ENCODE data around the gene NARF.

GRCh38 chr17:82503728-82504308 lies 45.3 kb downstream of the NARF start:
- TF ChIP-seq CTCF (IDR thresholded peaks at IDR 0.05; ENCODE audit: extremely low read depth in 1 of 2, insufficient read depth in 1 of 2, low read depth in 1 of 2, low read length in 2 of 2) (no peak), JUN (IDR thresholded peaks at IDR 0.05; ENCODE audit: borderline replicate concordance, insufficient read depth, insufficient read length, low read depth) (no peak), POLR2AphosphoS5 (IDR thresholded peaks at IDR 0.05; ENCODE audit: insufficient read depth, low read depth, low read length) (no peak), POLR2A (IDR thresholded peaks at IDR 0.05; ENCODE audit: low read depth, low read length) (no peak), EZH2 (IDR thresholded peaks at IDR 0.05; ENCODE audit: borderline replicate concordance, low read depth, low read length, severe bottlenecking) (no peak), FOS (IDR thresholded peaks at IDR 0.05; ENCODE audit: borderline replicate concordance, insufficient read depth, low read length) (no peak), MYC (IDR thresholded peaks at IDR 0.05; ENCODE audit: low read depth, low read length) (no peak)
- TF ChIP-seq, protein P1, sequence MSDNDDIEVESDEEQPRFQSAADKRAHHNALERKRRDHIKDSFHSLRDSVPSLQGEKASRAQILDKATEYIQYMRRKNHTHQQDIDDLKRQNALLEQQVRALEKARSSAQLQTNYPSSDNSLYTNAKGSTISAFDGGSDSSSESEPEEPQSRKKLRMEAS (IDR thresholded peaks at IDR 0.05; ENCODE audit: insufficient read depth, insufficient read length): no peak

All from endothelial cell of umbilical vein (primary cell).